C4-2B (cell line): ENCODE results near the gene DISP3.

Experiments
- H3K27ac ChIP-seq: fragments of 450-650 bp; 2 replicates; pipeline ENCODE4 v1.5.1; 2017
- ZFX ChIP-seq: fragments of 450-650 bp; IDR thresholded peaks from 2 replicates; pipeline ENCODE4 v1.6.1; 2017
- TF ChIP-seq, protein P1 (sequence below): fragments of 450-650 bp; conservative IDR thresholded peaks from 2 replicates; pipeline ENCODE4 v1.5.1; 2017; ENCODE audit warnings: mild to moderate bottlenecking

Gene DISP3

DNA sequence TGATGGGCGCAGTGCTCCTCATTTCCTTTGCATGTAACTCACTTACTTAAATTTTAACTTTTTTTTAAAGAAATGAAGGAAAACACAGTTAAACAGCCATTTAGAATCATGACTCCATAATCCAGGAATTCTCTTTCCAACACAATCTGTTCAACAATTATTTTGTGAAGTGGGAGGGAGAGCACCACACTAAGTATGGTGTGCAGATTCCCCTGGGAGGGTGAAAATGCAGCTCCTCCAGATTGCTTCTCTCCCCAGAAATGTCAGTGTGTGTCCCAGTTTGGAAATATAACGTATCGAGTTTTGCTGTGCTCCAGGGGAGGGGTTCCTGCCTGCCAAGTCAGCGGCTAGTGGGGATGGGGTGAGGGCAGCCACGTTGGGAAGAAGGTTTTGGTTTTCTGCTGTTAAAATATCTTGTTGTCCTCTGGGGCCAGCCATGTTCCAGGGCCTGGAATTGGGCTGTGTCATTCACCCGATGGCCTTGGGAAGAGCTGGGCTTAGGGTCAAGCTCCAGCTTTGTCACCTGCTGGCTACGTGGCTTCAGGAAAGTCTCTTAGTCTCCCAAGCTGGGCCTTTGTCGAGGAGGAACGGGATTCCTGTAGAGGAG, 17.3 kb upstream of the DISP3 start:
- H3K27ac ChIP-seq = no peak overlapping the region
- TF ChIP-seq, protein P1, sequence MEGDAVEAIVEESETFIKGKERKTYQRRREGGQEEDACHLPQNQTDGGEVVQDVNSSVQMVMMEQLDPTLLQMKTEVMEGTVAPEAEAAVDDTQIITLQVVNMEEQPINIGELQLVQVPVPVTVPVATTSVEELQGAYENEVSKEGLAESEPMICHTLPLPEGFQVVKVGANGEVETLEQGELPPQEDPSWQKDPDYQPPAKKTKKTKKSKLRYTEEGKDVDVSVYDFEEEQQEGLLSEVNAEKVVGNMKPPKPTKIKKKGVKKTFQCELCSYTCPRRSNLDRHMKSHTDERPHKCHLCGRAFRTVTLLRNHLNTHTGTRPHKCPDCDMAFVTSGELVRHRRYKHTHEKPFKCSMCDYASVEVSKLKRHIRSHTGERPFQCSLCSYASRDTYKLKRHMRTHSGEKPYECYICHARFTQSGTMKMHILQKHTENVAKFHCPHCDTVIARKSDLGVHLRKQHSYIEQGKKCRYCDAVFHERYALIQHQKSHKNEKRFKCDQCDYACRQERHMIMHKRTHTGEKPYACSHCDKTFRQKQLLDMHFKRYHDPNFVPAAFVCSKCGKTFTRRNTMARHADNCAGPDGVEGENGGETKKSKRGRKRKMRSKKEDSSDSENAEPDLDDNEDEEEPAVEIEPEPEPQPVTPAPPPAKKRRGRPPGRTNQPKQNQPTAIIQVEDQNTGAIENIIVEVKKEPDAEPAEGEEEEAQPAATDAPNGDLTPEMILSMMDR = no peak
- no peak for TF ChIP-seq ZFX

DNA sequence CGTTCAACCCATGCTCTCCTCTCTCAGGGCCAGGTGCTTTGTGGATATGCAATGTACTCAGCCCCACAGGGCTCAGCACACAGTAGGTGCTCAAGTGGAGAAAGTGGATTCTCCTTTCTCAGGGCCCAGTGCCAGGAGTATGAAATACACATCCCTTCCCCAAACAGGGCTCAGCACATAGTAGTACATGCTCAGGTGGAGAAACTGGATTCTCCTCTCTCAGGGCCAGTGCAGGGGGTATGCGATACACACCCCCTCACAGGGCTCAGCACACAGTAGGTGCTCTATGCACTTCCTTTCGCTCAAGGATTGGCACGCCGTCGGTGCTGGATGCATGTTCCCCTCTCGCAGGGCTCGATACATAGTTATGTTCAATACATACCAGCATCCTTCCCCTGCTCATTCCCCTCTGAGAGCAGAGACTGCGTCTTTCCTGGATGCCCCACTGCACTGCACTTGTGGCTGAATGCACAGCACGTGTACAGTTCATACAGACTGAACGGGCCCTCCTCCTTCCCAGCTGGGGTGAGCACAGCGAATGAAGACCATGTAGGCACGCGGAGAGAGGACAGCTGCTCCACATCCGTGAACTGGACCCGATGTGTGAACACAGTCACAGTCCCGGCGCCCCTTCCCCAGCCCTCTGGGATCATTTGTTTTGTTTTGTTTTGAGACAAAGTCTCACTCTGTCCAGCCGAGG, 16.6 kb upstream of the DISP3 start:
- no peak overlapping the region for H3K27ac ChIP-seq
- no peak for TF ChIP-seq ZFX
- TF ChIP-seq, protein P1 = no peak

DNA sequence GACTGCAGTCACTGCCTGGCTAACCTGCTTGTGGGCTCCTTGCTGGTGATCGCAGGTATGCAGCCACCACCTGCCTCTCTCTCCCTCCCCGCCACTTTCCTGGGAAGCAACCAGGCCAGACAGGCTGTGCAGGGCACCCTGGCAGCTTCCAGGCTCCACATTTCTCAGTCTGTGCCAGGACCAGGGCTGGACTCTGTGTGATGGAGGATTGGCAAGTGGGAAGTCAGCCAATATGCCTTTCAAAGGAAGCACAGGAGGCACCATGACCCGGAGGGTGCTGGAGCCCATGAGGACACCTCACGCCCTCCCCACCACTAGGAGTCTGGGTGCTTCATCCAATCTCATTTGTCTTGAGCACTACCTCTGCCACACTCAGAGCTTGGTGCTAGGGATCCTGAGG, 15.8 kb upstream of the DISP3 start:
- H3K27ac ChIP-seq = no peak overlapping the region
- TF ChIP-seq ZFX = no peak
- TF ChIP-seq, protein P1 = no peak

DNA sequence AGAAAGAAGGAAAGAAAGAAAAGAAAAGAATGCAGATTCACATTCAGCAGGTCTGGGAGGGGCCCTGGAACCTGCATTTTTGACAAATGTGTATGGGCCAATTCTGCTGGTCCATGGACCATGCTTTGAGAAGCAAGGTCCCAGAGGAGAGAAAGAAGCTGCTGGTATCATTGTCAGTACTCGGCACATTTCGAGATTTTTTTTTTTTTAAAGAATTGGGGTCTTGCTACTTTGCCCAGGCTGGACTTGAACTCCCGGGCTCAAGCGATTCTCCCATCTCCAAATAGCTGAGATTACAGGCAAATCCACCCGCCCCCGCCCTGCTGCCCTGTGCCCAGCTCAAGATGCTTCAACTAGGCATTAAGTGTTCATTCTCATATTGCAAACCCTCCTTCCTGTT, 13.6 kb upstream of the DISP3 start:
- H3K27ac ChIP-seq = no peak overlapping the region
- TF ChIP-seq, protein P1 = no peak
- TF ChIP-seq ZFX = no peak

DNA sequence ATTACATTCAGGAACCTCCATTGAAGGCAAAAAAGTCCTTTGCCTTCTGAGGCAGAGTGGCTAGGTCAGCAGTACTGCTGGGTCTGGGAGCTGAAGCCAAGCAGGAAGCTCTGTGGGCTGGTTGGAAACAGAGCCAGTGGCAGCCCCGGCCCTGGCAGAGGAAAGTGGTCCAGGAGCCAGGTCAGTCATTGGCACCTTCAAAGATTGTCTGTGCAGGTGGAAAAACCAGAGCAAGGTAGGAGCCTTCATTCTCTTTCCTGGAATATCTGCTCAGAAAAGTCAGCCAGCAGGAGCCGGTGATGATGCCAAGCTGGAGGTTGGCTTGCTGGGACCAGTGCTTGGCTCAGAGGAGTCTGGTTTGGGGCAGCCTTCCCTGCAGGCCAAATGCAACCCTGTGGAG, 12.5 kb upstream of the DISP3 start:
- TF ChIP-seq, protein P1 = no peak
- H3K27ac ChIP-seq = no peak overlapping the region

DNA sequence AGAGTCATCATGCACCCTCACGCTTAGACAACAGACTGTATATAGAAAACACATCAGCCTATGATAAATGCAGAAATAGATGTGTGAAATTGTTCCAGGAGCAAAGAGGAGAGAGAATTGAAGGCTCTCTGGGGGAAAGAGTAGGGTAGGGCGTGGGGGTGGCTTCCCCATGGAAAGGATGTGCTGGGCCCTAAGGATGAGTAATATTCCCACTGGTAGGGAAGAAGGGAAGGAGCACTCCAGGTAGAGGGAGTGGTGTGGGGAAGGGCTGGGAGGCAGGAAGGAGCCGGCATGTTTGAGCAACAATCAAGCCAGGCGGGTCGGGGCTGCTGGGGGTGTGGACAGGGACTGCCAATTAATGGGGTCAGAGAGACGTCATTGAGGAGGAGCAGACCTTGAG, 10.1 kb upstream of the DISP3 start:
- no peak overlapping the region for H3K27ac ChIP-seq
- TF ChIP-seq ZFX = no peak
- TF ChIP-seq, protein P1 = no peak

DNA sequence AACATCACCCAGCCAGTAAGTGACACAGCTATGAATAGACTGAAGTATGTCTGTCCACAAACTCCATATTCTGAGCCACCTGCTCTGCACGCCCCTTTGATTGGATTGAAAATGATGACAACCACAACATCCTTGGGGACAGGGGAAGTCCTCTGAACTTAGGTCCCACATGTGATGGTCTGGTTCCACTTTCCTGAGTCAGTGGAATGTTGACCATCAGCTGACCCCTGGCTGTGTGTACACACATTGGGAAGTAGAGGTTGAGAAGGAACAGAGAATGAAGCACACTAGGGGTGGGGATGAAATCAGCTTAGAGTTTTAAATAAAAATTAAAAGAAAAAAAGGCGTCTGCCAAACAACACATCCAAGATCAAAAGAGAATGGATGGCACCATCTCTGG, 8.0 kb upstream of the DISP3 start:
- TF ChIP-seq, protein P1 = no peak
- H3K27ac ChIP-seq = no peak overlapping the region
